Endothelial cell of umbilical vein (primary cell): Measurements from ENCODE around the gene MYO1G. TPM values are rescaled to one million over a fixed set of nuclear protein-coding genes. Genes with fewer than 3 reads are reported as not detected.

ENCODE experiments used
- BruUV-seq: library from RNA; stranded (reverse); fragments of 400-500 nt; replicated peaks from 2 replicates; lab custom pipeline; 2021; lab: Mats Ljungman, UMichigan
- CTCF ChIA-PET: fragments of 300-600, 350-600 bp; sonication (Branson Sonifier 250); formaldehyde crosslinking; loops from one replicate; lab custom pipeline; 2021; ENCODE audit warnings: antibody characterized with exemption, inconsistent platforms; lab: Charles Lee
- POLR2A ChIA-PET: fragments of 300-600, 350-600 bp; sonication (Branson Sonifier 250); formaldehyde crosslinking; loops from one replicate; lab custom pipeline; 2021; ENCODE audit warnings: antibody characterized with exemption, inconsistent platforms; lab: Charles Lee
- DNase-seq: peaks from one replicate; pipeline ENCODE4 v3.0.0-alpha.2; 2011; ENCODE audit warnings: low read depth, low spot score
- FAIRE-seq: peaks from 2 replicates; lab custom pipeline; 2011; peaks lifted over from hg19 to GRCh38; lab: Jason Lieb, UNC
- H2AFZ ChIP-seq: 2 replicates; pipeline ENCODE4 v1.6.0; 2012; ENCODE audit warnings: low read depth, low read length, control low read depth, inconsistent platforms
- H3K27ac ChIP-seq: 2 replicates; pipeline ENCODE4 v1.5.1; 2011; ENCODE audit warnings: low read depth, mild to moderate bottlenecking, control low read depth, low read length, moderate library complexity; ENCODE audit not compliant: insufficient read depth
- H3K27me3 ChIP-seq, 2 experiments: 2 replicates each; pipeline versions ENCODE4 v1.6.0 to v1.6.1; 2011; ENCODE audit warnings: low read length in 2 of 2, mixed read lengths in 1 of 2; ENCODE audit not compliant: control insufficient read depth in 2 of 2, insufficient read depth in 2 of 2
- H3K36me3 ChIP-seq, 2 experiments: 2 replicates in 1 of 2; 3 replicates in 1 of 2; pipeline ENCODE4 v1.5.1; 2011; ENCODE audit warnings: low read length in 2 of 2, mild to moderate bottlenecking in 1 of 2, moderate library complexity in 1 of 2; ENCODE audit not compliant: control insufficient read depth in 2 of 2, insufficient read depth in 2 of 2; ENCODE audit errors: extremely low read depth in 1 of 2
- H3K4me1 ChIP-seq: 3 replicates; pipeline ENCODE4 v1.5.1; 2011; ENCODE audit warnings: mild to moderate bottlenecking, low read length; ENCODE audit not compliant: control insufficient read depth, insufficient read depth; ENCODE audit errors: extremely low read depth
- H3K4me2 ChIP-seq: 2 replicates; pipeline ENCODE4 v1.6.1; 2011; ENCODE audit warnings: low read length, control low read depth, mixed read lengths; ENCODE audit not compliant: insufficient read depth
- H3K4me3 ChIP-seq, 3 experiments: fragments of 200-600 bp in 1 of 3; sonication (generic), shearing (Covaris generic) in 1 of 3; replicated peaks in 1 of 3; 2 replicates each; pipeline ENCODE4 v1.5.1; 2011 to 2016; ENCODE audit warnings: control low read depth in 3 of 3, low read length in 3 of 3, mild to moderate bottlenecking in 2 of 3, inconsistent platforms in 1 of 3, low read depth in 1 of 3, moderate library complexity in 1 of 3; ENCODE audit not compliant: insufficient read depth in 1 of 3
- H3K79me2 ChIP-seq: 2 replicates; pipeline ENCODE4 v1.6.0; 2012; ENCODE audit warnings: low read length, inconsistent platforms; ENCODE audit not compliant: control insufficient read depth, insufficient read depth
- H3K9ac ChIP-seq: replicated peaks from 2 replicates; pipeline ENCODE3; 2011; ENCODE audit warnings: low read length, control low read depth; ENCODE audit not compliant: insufficient read depth; ENCODE audit errors: extremely low read depth
- H3K9me1 ChIP-seq: replicated peaks from 3 replicates; pipeline ENCODE4 v1.6.0; 2011; ENCODE audit warnings: mild to moderate bottlenecking, low read length; ENCODE audit not compliant: control insufficient read depth, insufficient read depth; ENCODE audit errors: extremely low read depth
- H3K9me3 ChIP-seq: replicated peaks from 2 replicates; pipeline ENCODE4 v1.5.1; 2012; ENCODE audit warnings: low read length, inconsistent platforms; ENCODE audit not compliant: control insufficient read depth, insufficient read depth
- H4K20me1 ChIP-seq: replicated peaks from 2 replicates; pipeline ENCODE3; 2011; ENCODE audit warnings: mild to moderate bottlenecking, low read length; ENCODE audit not compliant: control insufficient read depth, insufficient read depth; ENCODE audit errors: extremely low read depth
- CTCF ChIP-seq, 2 donors: IDR thresholded peaks; 1 replicate in 1 of 2; 2 replicates in 1 of 2; pipeline ENCODE4 v1.5.1; 2011; ENCODE audit warnings: low read length in 2 of 2, mild to moderate bottlenecking in 2 of 2, moderate library complexity in 2 of 2, control low read depth in 1 of 2, inconsistent platforms in 1 of 2, low read depth in 1 of 2; ENCODE audit not compliant: insufficient read depth in 1 of 2; ENCODE audit errors: extremely low read depth in 1 of 2
- EZH2 ChIP-seq: IDR thresholded peaks from 2 replicates; pipeline ENCODE4 v1.6.1; 2012; ENCODE audit warnings: borderline replicate concordance, low read depth, mild to moderate bottlenecking, moderate library complexity, low read length, inconsistent platforms; ENCODE audit not compliant: severe bottlenecking
- FOS ChIP-seq: IDR thresholded peaks from 2 replicates; pipeline ENCODE4 v1.6.1; 2011; ENCODE audit warnings: mild to moderate bottlenecking, low read length, moderate library complexity, borderline replicate concordance; ENCODE audit not compliant: insufficient read depth
- GATA2 ChIP-seq: IDR thresholded peaks from 2 replicates; pipeline ENCODE4 v1.7.0; 2011; ENCODE audit warnings: low read depth, mild to moderate bottlenecking, moderate library complexity, mixed read lengths, low read length; ENCODE audit not compliant: insufficient read length, insufficient read depth
- JUN ChIP-seq: IDR thresholded peaks from 2 replicates; pipeline ENCODE4 v1.6.1; 2011; ENCODE audit warnings: borderline replicate concordance, low read depth; ENCODE audit not compliant: insufficient read length, insufficient read depth
- MAX ChIP-seq: IDR thresholded peaks from 2 replicates; pipeline ENCODE4 v1.6.1; 2011; ENCODE audit not compliant: insufficient read depth, insufficient read length
- MYC ChIP-seq: IDR thresholded peaks from one replicate; pipeline ENCODE4 v1.6.1; 2011; ENCODE audit warnings: mild to moderate bottlenecking, low read depth, low read length
- POLR2A ChIP-seq: IDR thresholded peaks from 2 replicates; pipeline ENCODE4 v1.6.1; 2012; ENCODE audit warnings: low read depth, mild to moderate bottlenecking, control low read depth, low read length
- POLR2AphosphoS5 ChIP-seq: IDR thresholded peaks from 2 replicates; pipeline ENCODE4 v1.6.1; 2012; ENCODE audit warnings: low read depth, mild to moderate bottlenecking, control low read depth, low read length, moderate library complexity; ENCODE audit not compliant: insufficient read depth
- dilution Hi-C: fragments of 300-500 bp; cut with MboI; formaldehyde crosslinking; loops from one replicate; pipeline ENCODE4 v1.15.0; 2019; ENCODE audit warnings: low sequenced_read_pairs; ENCODE audit not compliant: extremely low pct_ligation_motif_present
- intact Hi-C: fragments of 100-400 bp; cut with micrococcal nuclease; formaldehyde crosslinking; loops from one replicate; pipeline ENCODE4 v1.10.0; 2022
- polyA plus RNA-seq, 4 experiments: library from polyadenylated mRNA; depleted of rRNA in 3 of 4; stranded (reverse) in 3 of 4; unstranded in 1 of 4; fragments of >200 nt; gene quantifications; 2 replicates each; pipeline versions ENCODE4 v1.2.1 to v1.2.3, GENCODE V29; 2011 to 2012; ENCODE audit warnings: missing spikeins in 1 of 4
- total RNA-seq: library from RNA; stranded (reverse); gene quantifications from 2 replicates; pipeline ENCODE4 v1.2.3, GENCODE V29; 2021

MYO1G gene
- total and polyA plus RNA-seq, 2 donors (not counting 3 experiments of a cell fraction or from before 2014, with no cell fraction given): 0.11 TPM; not detected in 1

GRCh38 chr7:45007571-45008328 is 28.9 kb upstream of the MYO1G start:
- DNase-seq (no peak), FAIRE-seq (no peak)
- no peaks in the 10 kb centered on the region for H3K27me3 ChIP-seq
- CTCF ChIA-PET: interaction anchor here (1.1 kb wide), 1 partner anchor 34 kb away, joined by 3 read pairs; no protein-coding TSS in a partner anchor
- no peaks in the 10 kb centered on the region for H3K9me1 ChIP-seq
- no peak overlapping the region for H2AFZ ChIP-seq
- intact Hi-C loops: no loop called here
- no peaks in the 10 kb centered on the region for H3K9me3 ChIP-seq
- H3K4me1 ChIP-seq: no peaks in the 10 kb centered on the region
- H4K20me1 ChIP-seq: peaks cover 3% of the 10 kb centered on the region
- POLR2A ChIA-PET: interaction anchor here (0.7 kb wide), 1 partner anchor 232 kb away, joined by 3 read pairs; no protein-coding TSS in a partner anchor
- no peak overlapping the region for H3K27ac ChIP-seq
- dilution Hi-C loops: no loop called here
- H3K4me3 ChIP-seq: no peak overlapping the region
- H3K79me2 ChIP-seq: peaks cover 49% of the 10 kb centered on the region
- H3K4me2 ChIP-seq: no peak overlapping the region
- H3K36me3 ChIP-seq: no peaks in the 10 kb centered on the region
- no peak for TF ChIP-seq POLR2AphosphoS5
- TF ChIP-seq FOS: no peak
- no peak for TF ChIP-seq JUN
- no peak for TF ChIP-seq POLR2A
- no peak for TF ChIP-seq MAX
- TF ChIP-seq GATA2: no peak
- TF ChIP-seq MYC: no peak
- no peak for TF ChIP-seq CTCF (IDR thresholded peaks at IDR 0.05; ENCODE audit: extremely low read depth in 1 of 2, insufficient read depth in 1 of 2, low read depth in 1 of 2, low read length in 2 of 2)
- no peak for TF ChIP-seq EZH2
- no peak overlapping the region for H3K9ac ChIP-seq
- no TSS peak for BruUV-seq
